Measurements from ENCODE around the gene GABRP. TPM values are rescaled to one million over a fixed set of nuclear protein-coding genes. Genes with fewer than 3 reads are reported as not detected.

Gene GABRP
- total and polyA plus RNA-seq, 2 donors from 2014 or later, result 3.4 to 33.1 TPM

- FAIRE-seq, result no peak
- no peaks in the 10 kb centered on the region for H3K27me3 ChIP-seq (ENCODE audit: control insufficient read depth, insufficient read depth, low read length)
- intact Hi-C loops (cut with DNase I), result no loop called here
Measured at GRCh38 chr5:170836226-170836625, 52.7 kb downstream of the GABRP start.

DNA sequence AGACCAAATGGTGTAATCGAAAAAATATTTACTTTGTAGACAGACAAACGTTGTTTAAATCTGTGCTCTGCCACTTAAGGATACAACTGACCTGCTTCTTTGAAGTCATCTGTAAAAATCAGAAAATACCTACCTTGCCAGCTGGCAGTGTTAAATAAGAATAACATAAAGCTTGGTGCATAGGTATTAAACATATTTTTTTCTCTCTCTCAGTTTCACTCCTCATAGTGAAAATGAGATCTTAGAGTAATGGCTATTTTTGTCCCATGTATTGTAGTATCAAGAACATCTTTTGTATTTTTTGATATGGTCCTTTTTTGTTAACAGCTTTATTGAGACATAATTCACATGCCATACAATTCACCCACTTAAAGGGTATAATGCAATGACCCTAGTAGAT is 60.3 kb downstream of the GABRP start:
- intact Hi-C loops (cut with DNase I), result no loop called here
- Histone ChIP-seq H3K27me3 (ENCODE audit: control insufficient read depth, insufficient read depth, low read length) (no peaks in the 10 kb centered on the region), H3K9me3 (ENCODE audit: control insufficient read depth in 2 of 3, insufficient read depth in 1 of 3, low read length in 3 of 3) (no peaks in the 10 kb centered on the region), H3K9ac (ENCODE audit: low read length in 3 of 3) (no peak overlapping the region), H3K27ac (ENCODE audit: low read depth in 2 of 2, low read length in 2 of 2) (no peak overlapping the region), H3K4me1 (ENCODE audit: control insufficient read depth in 2 of 3, insufficient read depth in 2 of 3, low read depth in 1 of 3, low read length in 3 of 3) (no peaks in the 10 kb centered on the region), H3K4me3 (ENCODE audit: low read length in 3 of 3) (no peak overlapping the region), H3K36me3 (ENCODE audit: control insufficient read depth in 2 of 3, insufficient read depth in 3 of 3, low read length in 3 of 3) (no peaks in the 10 kb centered on the region)
- FAIRE-seq (no peak), DNase-seq (no peak)
- TF ChIP-seq, protein P1, sequence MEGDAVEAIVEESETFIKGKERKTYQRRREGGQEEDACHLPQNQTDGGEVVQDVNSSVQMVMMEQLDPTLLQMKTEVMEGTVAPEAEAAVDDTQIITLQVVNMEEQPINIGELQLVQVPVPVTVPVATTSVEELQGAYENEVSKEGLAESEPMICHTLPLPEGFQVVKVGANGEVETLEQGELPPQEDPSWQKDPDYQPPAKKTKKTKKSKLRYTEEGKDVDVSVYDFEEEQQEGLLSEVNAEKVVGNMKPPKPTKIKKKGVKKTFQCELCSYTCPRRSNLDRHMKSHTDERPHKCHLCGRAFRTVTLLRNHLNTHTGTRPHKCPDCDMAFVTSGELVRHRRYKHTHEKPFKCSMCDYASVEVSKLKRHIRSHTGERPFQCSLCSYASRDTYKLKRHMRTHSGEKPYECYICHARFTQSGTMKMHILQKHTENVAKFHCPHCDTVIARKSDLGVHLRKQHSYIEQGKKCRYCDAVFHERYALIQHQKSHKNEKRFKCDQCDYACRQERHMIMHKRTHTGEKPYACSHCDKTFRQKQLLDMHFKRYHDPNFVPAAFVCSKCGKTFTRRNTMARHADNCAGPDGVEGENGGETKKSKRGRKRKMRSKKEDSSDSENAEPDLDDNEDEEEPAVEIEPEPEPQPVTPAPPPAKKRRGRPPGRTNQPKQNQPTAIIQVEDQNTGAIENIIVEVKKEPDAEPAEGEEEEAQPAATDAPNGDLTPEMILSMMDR (IDR thresholded peaks at IDR 0.05; ENCODE audit: borderline replicate concordance, extremely low read depth, insufficient read depth), result no peak

More at GRCh38 chr5:170836226-170836625, 52.7 kb downstream of the GABRP start:
- H3K9ac ChIP-seq (ENCODE audit: low read length in 3 of 3), result no peak overlapping the region
- H3K27ac ChIP-seq (ENCODE audit: low read depth in 2 of 2, low read length in 2 of 2), result no peak overlapping the region
- no peak overlapping the region for H3K4me3 ChIP-seq (ENCODE audit: low read length in 3 of 3)
- no peaks in the 10 kb centered on the region for H3K36me3 ChIP-seq (ENCODE audit: control insufficient read depth in 2 of 3, insufficient read depth in 3 of 3, low read length in 3 of 3)
- no peaks in the 10 kb centered on the region for H3K4me1 ChIP-seq (ENCODE audit: control insufficient read depth in 2 of 3, insufficient read depth in 2 of 3, low read depth in 1 of 3, low read length in 3 of 3)
- DNase-seq, result no peak
- TF ChIP-seq, protein P1 (IDR thresholded peaks at IDR 0.05; ENCODE audit: borderline replicate concordance, extremely low read depth, insufficient read depth), result no peak
- no peaks in the 10 kb centered on the region for H3K9me3 ChIP-seq (ENCODE audit: control insufficient read depth in 2 of 3, insufficient read depth in 1 of 3, low read length in 3 of 3)

GRCh38 chr5:170844651-170845050 is 61.1 kb downstream of the GABRP start:
- TF ChIP-seq, protein P1 (IDR thresholded peaks at IDR 0.05; ENCODE audit: borderline replicate concordance, extremely low read depth, insufficient read depth), result no peak
- H3K36me3 ChIP-seq (ENCODE audit: control insufficient read depth in 2 of 3, insufficient read depth in 3 of 3, low read length in 3 of 3), result no peaks in the 10 kb centered on the region
- no peak overlapping the region for H3K27ac ChIP-seq (ENCODE audit: low read depth in 2 of 2, low read length in 2 of 2)
- no peak for FAIRE-seq
- no peak overlapping the region for H3K9ac ChIP-seq (ENCODE audit: low read length in 3 of 3)
- H3K27me3 ChIP-seq (ENCODE audit: control insufficient read depth, insufficient read depth, low read length), result no peaks in the 10 kb centered on the region
- no peaks in the 10 kb centered on the region for H3K4me1 ChIP-seq (ENCODE audit: control insufficient read depth in 2 of 3, insufficient read depth in 2 of 3, low read depth in 1 of 3, low read length in 3 of 3)
- H3K9me3 ChIP-seq (ENCODE audit: control insufficient read depth in 2 of 3, insufficient read depth in 1 of 3, low read length in 3 of 3), result no peaks in the 10 kb centered on the region
- H3K4me3 ChIP-seq (ENCODE audit: low read length in 3 of 3), result no peak overlapping the region
- intact Hi-C loops (cut with DNase I), result no loop called here
- no peak for DNase-seq

- TF ChIP-seq, protein P1 (IDR thresholded peaks at IDR 0.05; ENCODE audit: borderline replicate concordance, extremely low read depth, insufficient read depth), result no peak
- no peaks in the 10 kb centered on the region for H3K9me3 ChIP-seq (ENCODE audit: control insufficient read depth in 2 of 3, insufficient read depth in 1 of 3, low read length in 3 of 3)
- H3K4me3 ChIP-seq (ENCODE audit: low read length in 3 of 3), result no peak overlapping the region
- no peaks in the 10 kb centered on the region for H3K27me3 ChIP-seq (ENCODE audit: control insufficient read depth, insufficient read depth, low read length)
- FAIRE-seq, result no peak
- H3K9ac ChIP-seq (ENCODE audit: low read length in 3 of 3), result no peak overlapping the region
- no peaks in the 10 kb centered on the region for H3K4me1 ChIP-seq (ENCODE audit: control insufficient read depth in 2 of 3, insufficient read depth in 2 of 3, low read depth in 1 of 3, low read length in 3 of 3)
- DNase-seq, result no peak
- no peaks in the 10 kb centered on the region for H3K36me3 ChIP-seq (ENCODE audit: control insufficient read depth in 2 of 3, insufficient read depth in 3 of 3, low read length in 3 of 3)
- no peak overlapping the region for H3K27ac ChIP-seq (ENCODE audit: low read depth in 2 of 2, low read length in 2 of 2)
- intact Hi-C loops (cut with DNase I), result no loop called here
Measured at GRCh38 chr5:170846416-170846815, 62.9 kb downstream of the GABRP start.

All from kidney (tissue), 14 donors.